Skeletal muscle tissue (tissue), 4 donors: Measurements from ENCODE around the gene SYNJ2. TPM values are rescaled to one million over a fixed set of nuclear protein-coding genes. Genes with fewer than 3 reads are reported as not detected.

Experiments
- H3K27ac ChIP-seq: one replicate; pipeline ENCODE4 v1.7.0; 2013; ENCODE audit warnings: mild to moderate bottlenecking, low read depth, low read length, inconsistent platforms
- H3K27me3 ChIP-seq, 3 donors: one replicate each; pipeline ENCODE4 v1.7.0; 2013; ENCODE audit warnings: low read length in 3 of 3; ENCODE audit not compliant: control insufficient read depth in 3 of 3, insufficient read depth in 3 of 3
- H3K36me3 ChIP-seq, 3 donors: one replicate each; pipeline ENCODE4 v1.7.0; 2013; ENCODE audit warnings: low read length in 3 of 3; ENCODE audit not compliant: control insufficient read depth in 3 of 3, insufficient read depth in 3 of 3
- H3K4me1 ChIP-seq, 3 donors: one replicate each; pipeline ENCODE4 v1.7.0; 2013; ENCODE audit warnings: low read length in 3 of 3, mild to moderate bottlenecking in 3 of 3; ENCODE audit not compliant: control insufficient read depth in 3 of 3, insufficient read depth in 3 of 3
- H3K4me3 ChIP-seq, 3 donors: one replicate each; pipeline ENCODE4 v1.7.0; 2013; ENCODE audit warnings: low read length in 3 of 3
- H3K9ac ChIP-seq, 3 donors: one replicate each; pipeline ENCODE4 v1.7.0; 2013; ENCODE audit warnings: low read length in 3 of 3, mild to moderate bottlenecking in 3 of 3, moderate library complexity in 2 of 3, low read depth in 1 of 3
- H3K9me3 ChIP-seq, 3 donors: one replicate each; pipeline ENCODE4 v1.7.0; 2013; ENCODE audit warnings: low read length in 3 of 3; ENCODE audit not compliant: control insufficient read depth in 3 of 3
- total RNA-seq: library from RNA; depleted of rRNA; stranded (reverse); fragments of >200 nt; gene quantifications from one replicate; pipeline ENCODE4 v1.2.3, GENCODE V29; 2014
- donor health status: Osteomylitis.

SYNJ2 gene
- total RNA-seq, 1 donor from 2014 or later: 8.4 TPM

DNA sequence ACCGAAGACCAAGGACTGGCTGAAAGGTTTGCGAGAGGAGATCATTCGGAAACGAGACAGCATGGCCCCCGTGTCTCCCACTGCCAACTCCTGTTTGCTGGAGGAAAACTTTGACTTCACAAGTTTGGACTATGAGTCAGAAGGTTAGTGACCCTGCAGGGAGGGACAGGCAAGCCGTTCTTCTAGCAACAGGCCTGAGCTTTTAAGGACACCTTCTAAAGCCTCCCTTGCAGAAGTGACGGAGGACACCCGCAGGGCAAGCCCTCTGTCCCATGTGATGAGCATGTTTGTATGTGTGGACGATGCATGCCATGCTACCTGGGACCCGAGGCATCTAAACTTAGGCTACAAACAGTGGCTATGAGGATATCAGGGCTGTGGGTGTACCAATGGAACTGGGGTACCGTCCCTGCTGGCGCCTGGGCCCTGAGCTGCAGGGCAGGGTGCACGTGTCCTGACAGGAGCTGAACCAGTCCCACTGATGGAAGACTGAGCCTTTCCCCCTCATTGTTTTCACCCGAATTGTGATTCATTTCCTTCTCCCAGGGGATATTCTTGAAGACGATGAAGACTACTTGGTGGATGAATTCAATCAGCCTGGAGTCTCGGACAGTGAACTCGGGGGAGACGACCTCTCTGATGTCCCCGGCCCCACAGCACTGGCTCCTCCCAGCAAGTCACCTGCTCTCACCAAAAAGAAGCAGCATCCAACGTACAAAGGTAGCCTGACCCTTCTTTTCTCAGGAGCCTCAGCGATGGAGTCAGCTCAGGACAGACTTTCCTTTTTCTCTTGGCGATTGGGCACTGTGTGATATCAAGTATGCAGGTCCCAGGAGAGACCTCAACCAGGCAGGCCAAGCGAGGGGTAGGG is 102.0 kb downstream of the SYNJ2 start:
- H3K4me1 ChIP-seq: peaks cover 0 to 14% (median 5%) of the 10 kb centered on the region in 3 donors
- peaks cover 30 to 34% (median 31%) of the 10 kb centered on the region in 3 donors for H3K36me3 ChIP-seq
- H3K27ac ChIP-seq: no peak overlapping the region
- H3K9ac ChIP-seq: no peak overlapping the region
- H3K4me3 ChIP-seq: no peak overlapping the region
- no peaks in the 10 kb centered on the region for H3K27me3 ChIP-seq
- H3K9me3 ChIP-seq: no peaks in the 10 kb centered on the region

DNA sequence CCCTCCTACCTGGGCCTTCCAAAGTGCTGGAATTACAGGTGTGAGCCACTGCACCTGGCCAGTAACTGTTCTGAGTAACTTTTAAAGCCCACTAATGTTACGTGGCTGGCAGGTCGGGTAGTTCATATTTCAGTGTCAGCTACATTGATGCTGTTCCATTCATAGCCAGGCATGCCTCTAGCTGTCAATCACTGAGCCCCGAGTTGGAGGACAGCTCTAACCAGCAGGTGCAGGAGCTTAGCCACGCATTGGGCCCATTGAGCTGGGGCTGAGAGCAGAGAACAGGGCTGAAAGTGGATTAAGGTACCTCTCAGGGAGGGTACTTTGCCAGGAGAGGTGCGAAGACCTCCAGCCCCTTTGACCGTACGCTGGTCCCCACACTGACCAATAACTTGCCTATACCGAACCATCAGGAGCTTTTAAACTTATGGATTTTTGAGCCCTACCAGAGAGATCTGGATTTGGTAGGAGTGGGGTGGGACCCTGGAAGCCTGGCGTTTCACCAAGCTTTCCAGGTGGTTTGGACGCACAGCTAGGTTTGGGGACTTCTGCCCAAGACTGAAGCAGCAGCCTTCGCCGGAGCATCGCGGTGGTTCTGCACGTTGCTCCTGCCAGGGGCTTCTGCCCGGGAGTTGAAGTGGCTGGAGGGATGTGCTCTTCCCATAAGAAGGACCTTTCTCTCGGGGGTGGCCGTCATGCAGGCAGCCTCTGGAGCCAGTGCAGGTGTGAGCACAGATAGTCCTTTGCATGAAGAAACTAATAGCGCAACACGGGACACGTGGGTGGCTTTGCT is 103.8 kb downstream of the SYNJ2 start:
- no peak overlapping the region for H3K4me3 ChIP-seq
- peaks cover 0 to 14% (median 5%) of the 10 kb centered on the region in 3 donors for H3K4me1 ChIP-seq
- peaks cover 32 to 36% (median 33%) of the 10 kb centered on the region in 3 donors for H3K36me3 ChIP-seq
- no peaks in the 10 kb centered on the region for H3K9me3 ChIP-seq
- H3K9ac ChIP-seq: no peak overlapping the region
- no peak overlapping the region for H3K27ac ChIP-seq
- H3K27me3 ChIP-seq: no peaks in the 10 kb centered on the region

DNA sequence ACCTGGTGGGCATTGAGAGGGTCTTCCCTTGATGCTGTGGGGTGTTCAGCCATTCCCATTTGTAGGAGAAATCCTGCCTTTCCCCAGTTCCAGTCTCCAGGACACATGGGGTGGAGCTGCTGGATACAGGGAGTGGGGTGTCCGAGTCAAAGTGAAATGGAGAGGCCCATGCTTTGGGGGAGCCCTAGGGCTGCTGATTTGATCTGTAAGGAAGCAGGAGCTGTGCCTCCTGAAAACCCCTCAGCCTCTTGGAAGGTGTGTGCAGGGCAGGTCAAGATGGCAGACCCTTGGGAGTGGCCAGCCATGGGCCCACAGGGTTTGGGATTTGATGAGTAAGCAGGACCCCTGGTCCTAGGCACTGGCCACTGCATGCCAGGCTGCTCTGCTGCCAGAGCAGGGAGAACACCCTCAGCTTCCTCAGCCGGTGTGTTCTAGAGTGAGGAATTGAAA is 104.4 kb downstream of the SYNJ2 start:
- H3K36me3 ChIP-seq: peaks cover 26 to 32% (median 31%) of the 10 kb centered on the region in 3 donors
- no peaks in the 10 kb centered on the region for H3K9me3 ChIP-seq
- H3K4me3 ChIP-seq: no peak overlapping the region
- H3K27me3 ChIP-seq: no peaks in the 10 kb centered on the region
- H3K4me1 ChIP-seq: peaks cover 0 to 14% (median 5%) of the 10 kb centered on the region in 3 donors
- H3K27ac ChIP-seq: no peak overlapping the region
- no peak overlapping the region for H3K9ac ChIP-seq

DNA sequence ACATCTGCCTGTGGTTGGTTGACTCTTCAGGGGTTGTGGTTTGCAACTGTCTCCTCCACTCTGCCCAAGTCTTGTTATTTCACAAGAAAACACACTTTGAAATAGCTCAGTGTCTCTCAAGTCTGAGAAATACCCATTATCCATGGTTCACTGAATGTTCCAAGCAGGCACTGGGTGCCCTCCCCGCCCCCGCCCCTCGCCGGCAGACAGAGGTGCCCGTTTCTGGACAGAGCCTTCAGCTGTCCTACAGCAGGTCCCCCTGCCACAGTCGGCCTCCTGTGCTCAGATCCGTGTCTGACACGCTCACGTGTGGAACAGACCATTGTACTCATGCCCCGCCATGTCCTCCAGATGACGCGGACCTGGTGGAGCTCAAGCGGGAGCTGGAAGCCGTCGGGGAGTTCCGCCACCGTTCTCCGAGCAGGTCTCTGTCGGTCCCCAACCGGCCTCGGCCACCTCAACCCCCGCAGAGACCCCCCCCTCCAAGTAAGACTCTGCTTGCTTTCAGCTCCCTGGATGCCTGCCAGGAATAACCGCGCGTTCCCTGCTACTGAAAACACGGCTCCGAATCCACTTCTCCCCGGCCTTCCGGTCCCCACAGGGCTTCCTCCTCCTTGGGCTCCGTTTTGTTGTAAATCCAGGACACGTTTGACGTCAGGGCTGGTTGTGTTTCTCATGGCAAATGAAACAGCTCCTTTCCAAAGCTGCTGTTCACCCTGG is 105.0 kb downstream of the SYNJ2 start:
- no peak overlapping the region for H3K4me3 ChIP-seq
- peaks cover 0 to 14% (median 5%) of the 10 kb centered on the region in 3 donors for H3K4me1 ChIP-seq
- no peaks in the 10 kb centered on the region for H3K27me3 ChIP-seq
- no peaks in the 10 kb centered on the region for H3K9me3 ChIP-seq
- H3K27ac ChIP-seq: no peak overlapping the region
- H3K9ac ChIP-seq: no peak overlapping the region
- peaks cover 24 to 29% (median 26%) of the 10 kb centered on the region in 3 donors for H3K36me3 ChIP-seq

DNA sequence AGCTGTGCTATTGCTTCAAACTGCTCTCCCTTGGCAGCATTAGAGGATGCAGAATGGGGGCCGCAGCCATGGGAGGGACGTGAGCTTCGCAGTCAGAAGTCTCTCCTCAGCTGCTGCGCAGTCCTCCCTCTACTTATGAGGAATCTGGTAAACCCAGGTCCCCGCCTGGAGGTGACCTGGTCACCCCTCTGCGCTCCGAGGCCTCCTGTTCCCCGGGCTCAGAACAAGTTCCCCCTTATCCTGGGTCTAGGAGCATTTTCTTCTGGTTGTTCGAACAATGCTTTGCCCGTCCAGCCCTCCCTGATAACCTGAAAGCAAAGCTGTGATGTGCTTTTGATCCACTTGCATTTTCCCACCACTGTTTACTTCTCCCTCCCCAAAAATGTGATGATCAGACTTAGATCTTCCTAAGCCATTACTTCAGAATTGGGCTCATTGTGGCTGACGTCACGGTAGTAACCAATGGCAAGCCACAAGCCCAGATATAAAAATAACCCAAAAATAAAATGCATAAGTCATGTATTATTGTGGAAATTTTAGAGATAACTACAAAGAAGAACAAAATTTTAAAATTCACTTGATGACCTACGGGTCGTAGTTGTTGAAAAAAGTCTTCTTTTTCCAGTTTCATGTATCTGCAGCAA is 105.7 kb downstream of the SYNJ2 start:
- Histone ChIP-seq H3K4me1 (peaks cover 0 to 14% (median 5%) of the 10 kb centered on the region in 3 donors), H3K9ac (no peak overlapping the region), H3K27me3 (no peaks in the 10 kb centered on the region), H3K27ac (no peak overlapping the region), H3K36me3 (peaks cover 24 to 33% (median 24%) of the 10 kb centered on the region in 3 donors), H3K4me3 (no peak overlapping the region), H3K9me3 (no peaks in the 10 kb centered on the region)

DNA sequence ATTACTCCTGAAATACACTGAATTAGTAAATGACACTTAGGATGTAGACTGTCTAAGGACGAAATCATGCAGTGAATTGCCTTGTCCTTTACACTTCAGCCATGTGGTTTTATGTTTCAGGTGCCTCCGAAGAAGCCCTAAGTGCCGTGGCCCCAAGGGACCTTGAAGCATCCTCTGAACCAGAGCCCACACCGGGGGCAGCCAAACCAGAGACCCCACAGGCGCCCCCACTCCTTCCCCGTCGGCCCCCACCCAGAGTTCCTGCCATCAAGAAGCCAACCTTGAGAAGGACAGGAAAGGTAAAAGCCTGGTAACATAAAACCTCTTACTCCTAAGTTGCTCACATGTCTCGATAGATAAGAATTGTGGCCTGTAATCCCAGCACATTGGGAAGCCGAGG is 111.1 kb downstream of the SYNJ2 start:
- no peak overlapping the region for H3K27ac ChIP-seq
- H3K36me3 ChIP-seq: peaks cover 22 to 36% (median 24%) of the 10 kb centered on the region in 3 donors
- peaks cover 0 to 3% (median 0%) of the 10 kb centered on the region in 3 donors for H3K4me1 ChIP-seq

DNA sequence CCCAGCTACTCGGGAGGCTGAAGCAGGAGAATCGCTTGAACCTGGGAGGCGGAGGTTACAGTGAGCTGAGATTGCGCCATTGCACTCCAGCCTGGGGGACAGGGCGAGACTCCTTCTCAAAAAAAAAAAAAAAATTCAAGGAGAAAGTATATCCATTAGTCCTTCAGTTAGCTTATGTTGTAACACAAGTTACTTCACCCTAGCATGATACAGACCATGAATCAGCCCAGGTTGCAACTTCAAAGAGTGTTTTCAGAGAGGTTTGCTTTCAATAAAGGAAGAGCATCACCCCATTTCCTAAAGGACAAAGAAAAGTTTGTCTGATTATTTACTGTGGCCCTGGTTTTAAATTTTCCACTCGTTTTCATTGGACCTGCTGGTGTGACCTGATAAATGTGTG is 113.4 kb downstream of the SYNJ2 start:
- H3K36me3 ChIP-seq: peaks cover 18 to 33% (median 19%) of the 10 kb centered on the region in 3 donors

More for the DNA sequence above, 111.1 kb downstream of the SYNJ2 start:
- Histone ChIP-seq H3K9ac (no peak overlapping the region), H3K9me3 (no peaks in the 10 kb centered on the region), H3K27me3 (no peaks in the 10 kb centered on the region), H3K4me3 (no peak overlapping the region)

DNA sequence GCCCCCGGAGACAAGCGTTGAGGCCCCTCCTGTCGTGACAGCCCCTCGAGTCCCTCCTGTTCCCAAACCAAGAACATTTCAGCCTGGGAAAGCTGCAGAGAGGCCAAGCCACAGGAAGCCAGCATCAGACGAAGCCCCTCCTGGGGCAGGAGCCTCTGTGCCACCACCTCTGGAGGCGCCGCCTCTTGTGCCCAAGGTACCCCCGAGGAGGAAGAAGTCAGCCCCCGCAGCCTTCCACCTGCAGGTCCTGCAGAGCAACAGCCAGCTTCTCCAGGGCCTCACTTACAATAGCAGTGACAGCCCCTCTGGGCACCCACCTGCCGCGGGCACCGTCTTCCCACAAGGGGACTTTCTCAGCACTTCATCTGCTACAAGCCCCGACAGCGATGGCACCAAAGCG is 114.0 kb downstream of the SYNJ2 start:
- no peaks in the 10 kb centered on the region for H3K4me1 ChIP-seq
- peaks cover 18 to 31% (median 19%) of the 10 kb centered on the region in 3 donors for H3K36me3 ChIP-seq
- H3K9me3 ChIP-seq: no peaks in the 10 kb centered on the region
- H3K27ac ChIP-seq: no peak overlapping the region
- no peak overlapping the region for H3K4me3 ChIP-seq
- no peak overlapping the region for H3K9ac ChIP-seq
- H3K27me3 ChIP-seq: no peaks in the 10 kb centered on the region

More for the DNA sequence above, 113.4 kb downstream of the SYNJ2 start:
- H3K27ac ChIP-seq: no peak overlapping the region
- H3K27me3 ChIP-seq: no peaks in the 10 kb centered on the region
- H3K9me3 ChIP-seq: no peaks in the 10 kb centered on the region
- no peak overlapping the region for H3K9ac ChIP-seq
- no peak overlapping the region for H3K4me3 ChIP-seq
- H3K4me1 ChIP-seq: no peaks in the 10 kb centered on the region

DNA sequence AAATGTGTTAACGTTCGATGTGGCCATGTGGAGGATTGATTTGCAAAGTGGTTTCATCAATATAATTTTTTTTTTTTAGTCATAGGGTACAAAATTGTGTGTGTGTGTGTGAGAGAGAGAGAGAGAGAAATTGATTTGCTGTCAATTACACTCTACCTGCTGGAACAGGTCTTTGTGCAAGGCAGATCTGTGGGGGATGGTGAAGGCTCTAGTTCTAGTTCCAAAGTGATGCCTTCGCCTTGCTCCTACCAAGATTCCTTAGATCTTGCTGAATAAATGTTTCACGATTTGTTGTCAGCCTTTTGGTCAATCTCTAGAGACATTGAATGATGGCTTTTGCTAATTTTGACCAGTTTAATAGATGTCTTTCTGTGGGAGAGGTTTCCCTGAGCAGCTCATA is 121.6 kb downstream of the SYNJ2 start:
- Histone ChIP-seq H3K27ac (no peak overlapping the region), H3K36me3 (no peaks in the 10 kb centered on the region), H3K27me3 (no peaks in the 10 kb centered on the region), H3K9ac (no peak overlapping the region), H3K9me3 (no peaks in the 10 kb centered on the region), H3K4me3 (no peak overlapping the region), H3K4me1 (no peaks in the 10 kb centered on the region)
